SK-N-SH treated with all-trans-retinoic acid at 6 μM for 48 hours (cell line): ENCODE results near the gene GCA.
A peak's percentile ranks its signal among the peaks of the same experiment; 100 is the strongest.

Experiments used
- ATAC-seq: fragments of 200-7000 bp; cut with Tn5 transposase; 3 replicates; pipeline ENCODE4 v1.9.1; 2020; ENCODE audit warnings: mild to moderate bottlenecking, moderate library complexity
- ARNTL ChIP-seq: fragments of 450-650 bp; formaldehyde crosslinking; IDR thresholded peaks from 2 replicates; pipeline ENCODE4 v1.5.0; 2020; ENCODE audit warnings: low read depth, mild to moderate bottlenecking, moderate library complexity, borderline replicate concordance
- CREB5 ChIP-seq: fragments of 250-450 bp; sonication (Bioruptor Pico); IDR thresholded peaks from 2 replicates; pipeline ENCODE4 v1.5.1; 2020; ENCODE audit warnings: low read depth, mild to moderate bottlenecking, moderate library complexity
- CSDC2 ChIP-seq: fragments of 250-450 bp; sonication (Bioruptor Pico); IDR thresholded peaks from 2 replicates; pipeline ENCODE4 v1.5.0; 2020; ENCODE audit warnings: mild to moderate bottlenecking, moderate library complexity
- CSRNP3 ChIP-seq: fragments of 250-450 bp; sonication (Bioruptor Pico); IDR thresholded peaks from 2 replicates; pipeline ENCODE4 v1.5.1; 2021; ENCODE audit warnings: mild to moderate bottlenecking, moderate library complexity
- ESRRG ChIP-seq: fragments of 250-450 bp; sonication (Bioruptor Pico); IDR thresholded peaks from 2 replicates; pipeline ENCODE4 v1.6.1; 2021; ENCODE audit warnings: mild to moderate bottlenecking
- GLIS3 ChIP-seq: fragments of 250-450 bp; sonication (Bioruptor Pico); IDR thresholded peaks from 2 replicates; pipeline ENCODE4 v1.5.0; 2020; ENCODE audit warnings: mild to moderate bottlenecking, moderate library complexity
- ISL1 ChIP-seq: fragments of 250-450 bp; sonication (Bioruptor Pico); IDR thresholded peaks from 2 replicates; pipeline ENCODE4 v2.1.2; 2022; ENCODE audit warnings: mild to moderate bottlenecking, moderate library complexity
- OSR1 ChIP-seq: fragments of 250-450 bp; sonication (Bioruptor Pico); IDR thresholded peaks from 2 replicates; pipeline ENCODE4 v1.8.0; 2022; ENCODE audit warnings: moderate library complexity, mild to moderate bottlenecking, inconsistent platforms
- PATZ1 ChIP-seq: fragments of 250-450 bp; sonication (Bioruptor Pico); IDR thresholded peaks from 2 replicates; pipeline ENCODE4 v1.8.0; 2020; ENCODE audit warnings: mild to moderate bottlenecking, moderate library complexity, borderline replicate concordance
- POU6F1 ChIP-seq: fragments of 250-450 bp; sonication (Bioruptor Pico); IDR thresholded peaks from 2 replicates; pipeline ENCODE4 v1.8.0; 2021; ENCODE audit warnings: low read depth, mild to moderate bottlenecking, moderate library complexity, borderline replicate concordance
- PPARA ChIP-seq: fragments of 250-450 bp; sonication (Bioruptor Pico); IDR thresholded peaks from 2 replicates; pipeline ENCODE4 v1.5.0; 2020; ENCODE audit warnings: mild to moderate bottlenecking, borderline replicate concordance
- RARB ChIP-seq: fragments of 250-450 bp; sonication (Bioruptor Pico); IDR thresholded peaks from 2 replicates; pipeline ENCODE4 v1.8.0; 2021; ENCODE audit warnings: mild to moderate bottlenecking, moderate library complexity
- SNAI2 ChIP-seq: fragments of 250-450 bp; sonication (Bioruptor Pico); IDR thresholded peaks from 2 replicates; pipeline ENCODE4 v1.5.0; 2020; ENCODE audit warnings: mild to moderate bottlenecking, moderate library complexity
- TCF4 ChIP-seq: fragments of 250-450 bp; sonication (Bioruptor Pico); IDR thresholded peaks from 2 replicates; pipeline ENCODE4 v1.8.0; 2021; ENCODE audit warnings: mild to moderate bottlenecking, moderate library complexity, borderline replicate concordance
- TSHZ2 ChIP-seq: fragments of 250-450 bp; sonication (Bioruptor Pico); IDR thresholded peaks from 2 replicates; pipeline ENCODE4 v1.5.0; 2020; ENCODE audit warnings: mild to moderate bottlenecking, moderate library complexity
- ZC3H10 ChIP-seq: fragments of 250-450 bp; sonication (Bioruptor Pico); IDR thresholded peaks from 2 replicates; pipeline ENCODE4 v1.5.1; 2021; ENCODE audit warnings: mild to moderate bottlenecking, moderate library complexity
- ZFP3 ChIP-seq: fragments of 250-450 bp; sonication (Bioruptor Pico); IDR thresholded peaks from 2 replicates; pipeline ENCODE4 v1.5.0; 2020; ENCODE audit warnings: mild to moderate bottlenecking, moderate library complexity
- ZFP30 ChIP-seq: fragments of 450-650 bp; formaldehyde crosslinking; IDR thresholded peaks from 2 replicates; pipeline ENCODE4 v1.5.0; 2022; ENCODE audit warnings: mild to moderate bottlenecking, moderate library complexity
- ZNF565 ChIP-seq: fragments of 450-650 bp; formaldehyde crosslinking; conservative IDR thresholded peaks from 2 replicates; pipeline ENCODE4 v1.5.0; 2020; ENCODE audit warnings: low read depth, mild to moderate bottlenecking, moderate library complexity
- ZNF70 ChIP-seq: fragments of 450-650 bp; formaldehyde crosslinking; IDR thresholded peaks from 2 replicates; pipeline ENCODE4 v1.5.0; 2020; ENCODE audit warnings: mild to moderate bottlenecking, moderate library complexity
- ZNF8 ChIP-seq: fragments of 450-650 bp; formaldehyde crosslinking; IDR thresholded peaks from 2 replicates; pipeline ENCODE4 v1.5.0; 2020; ENCODE audit warnings: mild to moderate bottlenecking, moderate library complexity

GCA gene

GRCh38 chr2:162344617-162344950, 652 bp downstream of the GCA start:
- peak; percentile 0; the same call in 1 of the 3 replicates for ATAC-seq
- TF ChIP-seq RARB = no peak
- TF ChIP-seq GLIS3 = no peak
- no peak for TF ChIP-seq ZFP30 (CRISPR knock-in tag)
- no peak for TF ChIP-seq OSR1
- no peak for TF ChIP-seq TCF4 (CRISPR knock-in tag)
- no peak for TF ChIP-seq ZNF70
- TF ChIP-seq ZC3H10 (CRISPR knock-in tag) = no peak
- TF ChIP-seq SNAI2 = no peak
- TF ChIP-seq ESRRG = no peak
- no peak for TF ChIP-seq PATZ1 (CRISPR knock-in tag)

- ATAC-seq = no peak
- TF ChIP-seq ESRRG = no peak
- no peak for TF ChIP-seq SNAI2
- no peak for TF ChIP-seq ZFP3 (CRISPR knock-in tag)
- TF ChIP-seq GLIS3 = no peak
- no peak for TF ChIP-seq TCF4 (CRISPR knock-in tag)
- TF ChIP-seq POU6F1 = no peak
- no peak for TF ChIP-seq ZNF70
- no peak for TF ChIP-seq TSHZ2
- no peak for TF ChIP-seq CREB5 (CRISPR knock-in tag)
- no peak for TF ChIP-seq ZNF565 (CRISPR knock-in tag)
- TF ChIP-seq ZFP30 (CRISPR knock-in tag) = no peak
- no peak for TF ChIP-seq PATZ1 (CRISPR knock-in tag)
- TF ChIP-seq ARNTL (CRISPR knock-in tag) = no peak
- no peak for TF ChIP-seq ZNF8 (CRISPR knock-in tag)
- TF ChIP-seq OSR1 = no peak
- TF ChIP-seq PPARA (CRISPR knock-in tag) = no peak
- no peak for TF ChIP-seq CSRNP3 (CRISPR knock-in tag)
Observed at GRCh38 chr2:162365392-162365791, 21.5 kb downstream of the GCA start.

- no peak for ATAC-seq
- TF ChIP-seq CSDC2 = no peak
- TF ChIP-seq PPARA (CRISPR knock-in tag) = no peak
- no peak for TF ChIP-seq OSR1
- TF ChIP-seq ISL1 (CRISPR knock-in tag) = no peak
- TF ChIP-seq ZC3H10 (CRISPR knock-in tag) = no peak
Observed at GRCh38 chr2:162368494-162368893, 24.6 kb downstream of the GCA start.
